Left ventricle myocardium inferior (tissue), 1 donor: ENCODE data around the gene DISP3. TPM values are rescaled to one million over a fixed set of nuclear protein-coding genes. Genes with fewer than 3 reads are reported as not detected.

Experiments used
- DNase-seq: peaks from one replicate; pipeline ENCODE4 v3.0.0-alpha.2; 2020
- H3K27ac ChIP-seq: fragments of 200-600 bp; replicated peaks from 2 replicates; pipeline ENCODE4 v1.8.0; 2021
- H3K27me3 ChIP-seq: fragments of 200-600 bp; 2 replicates; pipeline ENCODE4 v1.8.0; 2021; ENCODE audit warnings: low read depth
- H3K36me3 ChIP-seq: fragments of 200-600 bp; 2 replicates; pipeline ENCODE4 v1.8.0; 2021
- H3K4me1 ChIP-seq: fragments of 200-600 bp; 2 replicates; pipeline ENCODE4 v1.8.0; 2021
- H3K4me3 ChIP-seq: fragments of 200-600 bp; 2 replicates; pipeline ENCODE4 v1.8.0; 2021; ENCODE audit warnings: mild to moderate bottlenecking, moderate library complexity
- H3K9me3 ChIP-seq: fragments of 200-600 bp; replicated peaks from 2 replicates; pipeline ENCODE4 v1.8.0; 2021
- CTCF ChIP-seq: fragments of 200-600 bp; IDR thresholded peaks from 2 replicates; pipeline ENCODE4 v1.8.0; 2021; ENCODE audit warnings: antibody characterized with exemption, mild to moderate bottlenecking, borderline replicate concordance
- intact Hi-C: fragments of 100-400 bp; cut with micrococcal nuclease; formaldehyde crosslinking; loops from one replicate; pipeline ENCODE4 v1.11.0; 2022
- total RNA-seq: library from RNA; stranded (reverse); fragmentation: NEBNext Ultra II Directional; extraction: Animal tissue kit (Norgen Biotek cat#: 25700); gene quantifications from one replicate; pipeline ENCODE4 v1.2.1, GENCODE V29; 2021
- donor health status: DM: no; HTN: yes; CAD: no; lungs with severe emphysema.

DISP3 gene
- total RNA-seq, 1 donor from 2014 or later: not detected

GRCh38 chr1:11482198-11482597 lies 3.2 kb downstream of the DISP3 start:
- peaks cover 33% of the 10 kb centered on the region for H3K4me1 ChIP-seq
- no peak for DNase-seq
- intact Hi-C loops: no loop called here
- H3K36me3 ChIP-seq: no peaks in the 10 kb centered on the region
- no peak overlapping the region for H3K4me3 ChIP-seq
- H3K27me3 ChIP-seq: peaks cover 92% of the 10 kb centered on the region
- no peak overlapping the region for H3K27ac ChIP-seq
- no peak for TF ChIP-seq CTCF
- no peaks in the 10 kb centered on the region for H3K9me3 ChIP-seq

- TF ChIP-seq CTCF: no peak
- intact Hi-C loops: no loop called here
- Histone ChIP-seq H3K9me3 (no peaks in the 10 kb centered on the region), H3K4me1 (peaks cover 33% of the 10 kb centered on the region), H3K27ac (no peak overlapping the region), H3K4me3 (no peak overlapping the region), H3K27me3 (peaks cover 92% of the 10 kb centered on the region), H3K36me3 (no peaks in the 10 kb centered on the region)
- no peak for DNase-seq
Measured at GRCh38 chr1:11482701-11483479, 3.9 kb downstream of the DISP3 start.

GRCh38 chr1:11483581-11484320 lies 4.8 kb downstream of the DISP3 start:
- Histone ChIP-seq H3K4me1 (peaks cover 25% of the 10 kb centered on the region), H3K36me3 (no peaks in the 10 kb centered on the region), H3K4me3 (no peak overlapping the region), H3K27ac (no peak overlapping the region), H3K27me3 (peaks cover 92% of the 10 kb centered on the region), H3K9me3 (no peaks in the 10 kb centered on the region)
- DNase-seq: no peak
- no peak for TF ChIP-seq CTCF
- intact Hi-C loops: no loop called here

- Histone ChIP-seq H3K27me3 (peaks cover 92% of the 10 kb centered on the region), H3K4me1 (peaks cover 20% of the 10 kb centered on the region), H3K27ac (no peak overlapping the region), H3K36me3 (no peaks in the 10 kb centered on the region), H3K9me3 (no peaks in the 10 kb centered on the region), H3K4me3 (no peak overlapping the region)
- intact Hi-C loops: no loop called here
- peak; percentile 39 for DNase-seq
- no peak for TF ChIP-seq CTCF
Measured at GRCh38 chr1:11484321-11484655, 5.3 kb downstream of the DISP3 start.

GRCh38 chr1:11485191-11485590 lies 6.2 kb downstream of the DISP3 start:
- DNase-seq: no peak
- no peaks in the 10 kb centered on the region for H3K36me3 ChIP-seq
- peaks cover 12% of the 10 kb centered on the region for H3K4me1 ChIP-seq
- H3K4me3 ChIP-seq: no peak overlapping the region
- peaks cover 92% of the 10 kb centered on the region for H3K27me3 ChIP-seq
- no peaks in the 10 kb centered on the region for H3K9me3 ChIP-seq
- no peak overlapping the region for H3K27ac ChIP-seq
- TF ChIP-seq CTCF: no peak
- intact Hi-C loops: no loop called here
